Central memory CD8-positive, alpha-beta T cell (primary cell): ENCODE results near the gene CACNA1S.

Experiments
- ATAC-seq: fragments of 150-1000 bp; cut with Tn5 transposase; replicated peaks from 2 replicates; pipeline ENCODE4 v1.10.0; 2022; ENCODE audit warnings: mild to moderate bottlenecking, moderate FRiP score, moderate number of reproducible peaks; ENCODE audit not compliant: poor library complexity, severe bottlenecking; ENCODE audit errors: extremely low read depth
- DNase-seq, 2 donors: peaks; one replicate each; pipeline ENCODE4 v3.0.0; 2021; ENCODE audit warnings: low spot score in 2 of 2
- H3K27ac Mint-ChIP-seq: one replicate; pipeline ENCODE4 v1.8.0; 2022; ENCODE audit warnings: low read depth, mild to moderate bottlenecking, moderate library complexity, mixed read lengths
- H3K27me3 Mint-ChIP-seq: one replicate; pipeline ENCODE4 v1.8.0; 2022; ENCODE audit warnings: mixed read lengths
- H3K36me3 Mint-ChIP-seq: one replicate; pipeline ENCODE4 v1.8.0; 2022; ENCODE audit warnings: mild to moderate bottlenecking, moderate library complexity, mixed read lengths; ENCODE audit not compliant: insufficient read depth
- H3K4me1 Mint-ChIP-seq: one replicate; pipeline ENCODE4 v1.8.0; 2022; ENCODE audit warnings: mixed read lengths
- H3K4me3 Mint-ChIP-seq: one replicate; pipeline ENCODE4 v1.8.0; 2022; ENCODE audit warnings: mild to moderate bottlenecking, moderate library complexity, mixed read lengths
- H3K9me3 Mint-ChIP-seq: one replicate; pipeline ENCODE4 v1.8.0; 2022; ENCODE audit warnings: mixed read lengths

The CACNA1S gene

DNA sequence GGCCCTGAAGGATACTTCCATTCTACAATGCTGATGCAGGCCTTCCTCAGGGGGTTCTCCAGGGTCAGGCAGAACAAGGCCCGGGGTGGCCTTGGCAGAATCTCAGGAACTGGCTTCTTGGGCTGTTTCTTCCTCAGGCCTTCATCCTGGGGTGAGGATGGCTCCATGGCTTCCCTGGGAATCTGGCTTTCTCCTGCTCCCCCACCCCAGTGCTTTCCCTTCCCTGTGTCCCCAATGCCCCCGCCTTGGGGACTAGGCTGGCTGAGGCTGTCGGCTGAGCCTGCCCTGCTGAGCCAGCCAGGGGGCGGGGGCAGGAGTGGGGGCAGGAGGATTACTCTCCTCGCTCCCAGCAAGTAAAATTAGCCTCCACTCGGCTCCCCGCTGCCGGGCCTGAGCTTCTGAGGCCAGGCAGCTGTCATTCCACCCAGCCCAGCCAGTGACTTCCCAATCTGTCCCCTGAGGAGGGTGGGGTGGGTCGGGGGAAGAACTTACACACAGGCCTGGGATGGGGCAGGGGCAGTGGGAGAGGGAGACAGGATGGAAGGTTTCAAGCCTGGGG lies at the start of gene CACNA1S:
CACNA1S (minus strand) TSS at position 254 of the 559 bp plus-strand sequence; CDS start at position 167, 87 bp downstream.
- H3K27ac Mint-ChIP-seq, result no peak within 1 kb of the TSS
- no peaks in the 10 kb centered on the region for H3K9me3 Mint-ChIP-seq
- H3K4me1 Mint-ChIP-seq, result peaks cover 12% of the 10 kb centered on the region
- peak within 1 kb of the TSS; percentile 89 for H3K4me3 Mint-ChIP-seq
- H3K36me3 Mint-ChIP-seq, result peaks cover 4% of the 10 kb centered on the region
- ATAC-seq (no peak), DNase-seq (no peak)
- no peaks in the 10 kb centered on the region for H3K27me3 Mint-ChIP-seq

DNA sequence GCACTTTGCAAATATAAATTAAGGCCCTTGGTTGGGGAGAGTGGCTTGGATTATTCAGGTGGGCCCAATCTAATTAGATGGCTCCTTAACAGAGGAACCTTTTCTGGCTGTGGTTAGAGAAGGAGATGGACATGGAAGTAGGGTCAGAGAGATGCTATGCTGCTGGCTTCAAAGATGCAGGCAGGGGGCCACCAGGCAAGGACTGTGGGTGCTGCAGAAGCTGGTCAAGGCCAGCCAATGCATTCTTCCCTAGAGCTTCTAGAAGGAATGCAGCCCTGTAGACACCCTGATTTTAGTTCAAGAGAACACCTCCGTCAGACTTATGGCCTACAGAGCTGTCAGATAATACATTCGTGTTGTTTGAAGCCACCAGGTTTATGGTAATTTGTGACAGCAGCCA lies 45.7 kb upstream of the CACNA1S start:
- Mint-ChIP-seq H3K4me1 (peaks cover 14% of the 10 kb centered on the region), H3K27me3 (peaks cover 45% of the 10 kb centered on the region), H3K4me3 (no peak overlapping the region), H3K27ac (peak overlapping the region; percentile 32), H3K9me3 (no peaks in the 10 kb centered on the region), H3K36me3 (peaks cover 4% of the 10 kb centered on the region)
- no peak for DNase-seq
- ATAC-seq, result no peak

DNA sequence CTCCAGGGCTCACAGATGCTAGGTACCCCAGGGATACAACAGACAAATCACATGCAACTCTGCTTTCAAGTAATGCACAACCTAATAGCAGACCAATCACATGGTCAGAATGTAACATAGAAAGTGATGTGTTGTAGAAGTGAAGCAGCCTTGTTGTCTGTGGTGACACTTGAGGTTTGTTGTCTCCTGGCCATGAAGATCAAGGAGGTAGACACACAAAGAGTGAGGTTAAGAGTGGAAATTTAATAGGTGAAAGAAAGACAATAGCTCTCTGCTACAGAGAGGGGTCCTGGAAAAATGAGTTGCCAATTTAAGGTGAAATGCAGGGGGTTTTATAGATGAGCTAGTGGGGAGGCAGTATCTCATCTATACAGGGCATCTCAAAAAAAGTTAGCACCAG lies 44.6 kb upstream of the CACNA1S start:
- H3K4me3 Mint-ChIP-seq, result no peak overlapping the region
- peaks cover 45% of the 10 kb centered on the region for H3K27me3 Mint-ChIP-seq

DNA sequence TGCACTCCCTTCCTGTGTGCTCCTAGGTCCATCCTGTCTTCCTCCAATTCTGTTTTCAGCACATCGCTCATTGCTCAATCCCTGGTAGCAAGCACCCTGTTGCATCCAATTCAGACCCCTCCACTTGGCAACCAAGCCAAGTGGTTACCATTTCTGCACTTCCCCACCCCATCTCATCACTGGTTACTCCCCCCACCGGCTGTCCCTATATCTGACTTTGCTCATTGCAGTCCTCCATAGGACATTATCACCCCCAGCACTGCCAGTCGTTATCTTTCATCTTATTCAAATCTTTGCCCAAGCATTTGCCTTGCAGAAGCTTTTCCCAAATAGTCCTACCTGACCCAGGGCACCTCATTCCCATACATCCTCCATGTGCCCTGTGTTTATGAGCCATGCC lies 44.1 kb upstream of the CACNA1S start:
- no peak overlapping the region for H3K27ac Mint-ChIP-seq
- DNase-seq (no peak), ATAC-seq (no peak)
- H3K27me3 Mint-ChIP-seq, result peaks cover 42% of the 10 kb centered on the region
- peaks cover 14% of the 10 kb centered on the region for H3K4me1 Mint-ChIP-seq
- H3K4me3 Mint-ChIP-seq, result no peak overlapping the region
- H3K36me3 Mint-ChIP-seq, result peaks cover 4% of the 10 kb centered on the region
- H3K9me3 Mint-ChIP-seq, result no peaks in the 10 kb centered on the region

More for the DNA sequence above, 44.6 kb upstream of the CACNA1S start:
- DNase-seq, result no peak
- peaks cover 4% of the 10 kb centered on the region for H3K36me3 Mint-ChIP-seq
- no peak overlapping the region for H3K27ac Mint-ChIP-seq
- H3K9me3 Mint-ChIP-seq, result no peaks in the 10 kb centered on the region
- no peak for ATAC-seq
- H3K4me1 Mint-ChIP-seq, result peaks cover 14% of the 10 kb centered on the region

DNA sequence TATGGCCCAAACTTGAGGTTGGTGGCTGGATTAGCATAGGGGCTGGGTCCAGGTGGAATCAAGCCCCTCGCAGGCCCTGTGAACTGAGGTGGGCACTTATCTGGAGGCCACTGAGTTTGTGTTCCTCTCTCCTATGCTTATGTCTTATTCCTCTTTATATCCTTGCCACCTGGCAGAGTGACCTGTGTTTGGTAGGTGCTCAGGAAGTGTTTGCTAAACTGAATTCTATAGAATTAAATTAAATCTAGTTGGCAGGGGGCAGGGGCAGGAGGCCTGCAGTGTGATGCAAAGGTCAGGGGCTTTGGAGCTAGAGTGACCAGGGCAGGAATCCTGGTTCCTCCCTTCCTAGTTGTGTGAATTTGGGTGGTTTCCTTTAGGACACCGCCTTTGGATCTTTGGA lies 43.1 kb upstream of the CACNA1S start:
- ATAC-seq (no peak), DNase-seq (no peak)
- H3K27me3 Mint-ChIP-seq, result peaks cover 36% of the 10 kb centered on the region
- no peak overlapping the region for H3K4me3 Mint-ChIP-seq
- no peaks in the 10 kb centered on the region for H3K9me3 Mint-ChIP-seq
- no peak overlapping the region for H3K27ac Mint-ChIP-seq
- H3K36me3 Mint-ChIP-seq, result peaks cover 4% of the 10 kb centered on the region
- peaks cover 14% of the 10 kb centered on the region for H3K4me1 Mint-ChIP-seq

DNA sequence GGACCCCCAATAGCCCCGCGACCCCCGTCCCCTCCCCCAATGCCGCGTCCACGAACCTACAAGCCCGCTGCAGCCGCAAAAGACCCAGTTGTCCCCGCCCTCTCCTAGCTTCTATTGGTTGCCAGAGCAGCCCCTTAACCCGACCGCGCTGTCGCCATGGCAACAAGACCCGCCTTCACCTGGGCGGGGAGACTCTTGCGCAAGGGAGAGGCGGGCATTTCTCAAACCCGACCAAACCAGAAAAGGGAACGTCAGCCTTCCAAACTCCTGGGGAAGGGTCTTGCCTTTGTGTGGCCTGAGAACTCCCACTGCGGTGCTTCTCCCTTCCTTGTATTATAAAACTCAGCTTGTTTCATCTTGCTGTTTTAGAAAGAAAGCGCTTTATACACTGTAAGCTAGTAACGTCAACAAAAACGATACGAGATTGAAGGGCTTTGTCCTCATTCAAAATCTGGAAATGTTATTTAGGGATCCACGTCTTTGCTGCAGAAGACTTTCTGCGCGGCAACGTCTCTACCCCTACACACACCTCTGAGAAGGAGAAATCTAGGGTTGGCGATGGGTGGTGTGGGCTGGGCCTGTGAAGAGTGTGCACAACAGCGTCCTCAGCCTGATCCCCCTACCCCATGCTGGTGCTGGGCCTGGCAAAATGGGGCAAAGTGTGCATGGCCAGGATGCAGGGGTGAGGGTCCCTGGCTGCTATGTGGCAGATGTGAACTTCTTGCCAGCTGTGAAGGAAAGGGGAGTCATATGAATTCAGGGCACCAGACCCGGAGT lies 42.4 kb upstream of the CACNA1S start, which contains the start of gene TMEM9:
TMEM9 (minus strand) TSS at position 86 of the 777 bp plus-strand sequence. CDS start 551 bp downstream, outside the sequence.
- peak within 1 kb of the TSS; percentile 84 for H3K4me3 Mint-ChIP-seq
- peaks cover 4% of the 10 kb centered on the region for H3K36me3 Mint-ChIP-seq
- peak; percentile 98 for ATAC-seq
- peaks cover 14% of the 10 kb centered on the region for H3K4me1 Mint-ChIP-seq
- H3K27ac Mint-ChIP-seq, result peak within 1 kb of the TSS; percentile 84
- peaks cover 36% of the 10 kb centered on the region for H3K27me3 Mint-ChIP-seq
- no peaks in the 10 kb centered on the region for H3K9me3 Mint-ChIP-seq
- DNase-seq, result peak; percentile 95 to 99

DNA sequence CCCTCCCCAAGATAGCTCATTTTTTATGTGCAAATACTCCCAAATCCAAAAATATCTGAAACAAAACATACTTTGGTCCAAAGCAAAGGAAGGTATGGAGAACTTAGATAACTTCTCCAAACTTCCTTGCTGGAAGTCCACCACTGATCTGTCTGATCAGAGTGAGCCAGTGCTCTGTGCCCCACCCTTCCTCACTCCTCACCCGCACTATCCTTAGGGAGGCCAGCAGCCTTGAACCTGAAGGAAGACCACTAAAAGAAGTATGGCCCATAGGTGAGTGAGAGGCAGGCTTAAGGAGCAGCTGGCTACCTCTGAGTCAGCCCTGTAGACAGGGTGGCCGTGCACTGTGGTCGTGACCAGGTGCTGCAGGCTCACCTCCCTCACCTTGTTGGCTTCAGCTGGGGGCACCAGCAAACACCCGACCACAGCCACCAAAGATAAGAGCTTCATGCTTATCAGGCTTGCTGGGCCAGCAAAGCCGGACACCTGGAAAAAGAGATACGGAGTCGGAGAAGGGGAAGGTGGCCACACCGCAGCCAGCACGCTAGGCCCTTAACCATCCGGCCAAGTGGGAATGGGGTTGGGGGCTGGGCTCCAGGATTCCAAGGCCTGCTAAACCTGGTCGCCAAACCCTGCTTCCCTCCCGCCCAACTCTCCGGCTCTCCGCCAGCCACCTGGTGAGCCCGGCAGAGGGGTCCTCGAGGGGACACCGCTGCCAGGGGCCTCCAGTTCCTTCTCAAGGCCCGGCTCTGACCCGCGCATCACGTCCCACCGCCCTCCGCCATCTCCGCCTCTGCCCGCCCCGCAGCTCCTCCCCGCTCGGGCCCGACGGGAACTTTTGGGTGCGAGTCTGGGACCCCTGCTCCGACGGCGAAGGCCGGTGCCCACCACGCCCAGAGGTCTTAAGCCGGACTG lies 41.5 kb upstream of the CACNA1S start:
- H3K4me3 Mint-ChIP-seq, result peak overlapping the region; percentile 84
- peak overlapping the region; percentile 84 for H3K27ac Mint-ChIP-seq
- peaks cover 4% of the 10 kb centered on the region for H3K36me3 Mint-ChIP-seq
- H3K27me3 Mint-ChIP-seq, result peaks cover 29% of the 10 kb centered on the region
- ATAC-seq (peak; percentile 70), DNase-seq (no peak)
- peaks cover 14% of the 10 kb centered on the region for H3K4me1 Mint-ChIP-seq
- H3K9me3 Mint-ChIP-seq, result no peaks in the 10 kb centered on the region

DNA sequence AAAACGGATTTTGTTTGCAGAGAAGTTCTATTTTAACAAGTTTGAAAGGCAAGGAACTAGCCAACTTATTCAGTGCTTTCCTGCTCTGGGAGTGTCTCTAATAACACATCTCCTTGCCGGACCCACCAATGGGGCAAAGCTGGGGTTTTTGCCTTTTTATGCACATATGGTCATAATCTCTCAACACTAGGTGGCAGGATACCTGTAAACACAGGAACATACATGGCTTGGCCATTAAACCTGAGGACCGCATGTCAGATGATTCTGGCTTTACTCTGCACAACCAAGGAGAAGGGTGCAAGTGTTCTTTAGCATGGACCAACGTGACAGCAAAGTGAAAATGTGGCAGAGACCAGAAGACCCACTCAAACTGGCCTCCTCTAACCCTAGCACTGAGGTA lies 37.2 kb upstream of the CACNA1S start:
- ATAC-seq, result no peak
- H3K27ac Mint-ChIP-seq, result no peak overlapping the region
- no peak overlapping the region for H3K4me3 Mint-ChIP-seq
- peaks cover 9% of the 10 kb centered on the region for H3K4me1 Mint-ChIP-seq
- DNase-seq, result no peak
- no peaks in the 10 kb centered on the region for H3K27me3 Mint-ChIP-seq
- peaks cover 9% of the 10 kb centered on the region for H3K36me3 Mint-ChIP-seq
- no peaks in the 10 kb centered on the region for H3K9me3 Mint-ChIP-seq

DNA sequence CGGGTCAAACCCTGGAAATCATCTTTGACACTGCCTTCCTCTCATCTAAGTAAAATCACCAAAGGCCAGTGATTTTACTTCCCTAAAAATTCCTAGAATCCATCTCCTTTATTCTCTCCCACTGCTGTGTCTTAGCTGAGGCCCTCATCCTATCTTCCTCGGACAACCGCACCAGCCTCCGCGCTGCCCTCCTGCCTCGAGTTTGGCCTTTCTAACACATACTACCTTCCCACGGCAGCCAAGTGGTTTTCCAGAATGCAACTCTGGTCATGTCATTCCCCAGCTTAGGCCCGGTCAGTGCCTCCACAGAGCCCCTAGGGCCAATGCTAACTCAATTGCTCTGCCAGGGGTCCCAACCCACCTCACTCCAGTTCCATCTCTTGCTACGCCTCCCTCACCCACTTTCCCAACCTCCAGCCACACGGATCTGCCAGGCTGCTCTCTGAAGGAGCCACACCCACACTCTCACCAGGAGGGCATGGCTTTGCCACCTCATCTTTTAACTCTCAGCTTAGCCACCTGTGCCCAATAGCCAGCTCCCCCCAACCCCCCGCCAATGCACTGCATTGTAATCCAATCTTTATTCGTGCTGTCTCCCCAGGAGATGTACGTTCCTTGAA lies 35.3 kb upstream of the CACNA1S start:
- Mint-ChIP-seq H3K4me3 (no peak overlapping the region), H3K36me3 (peaks cover 9% of the 10 kb centered on the region), H3K4me1 (no peaks in the 10 kb centered on the region), H3K9me3 (no peaks in the 10 kb centered on the region), H3K27ac (no peak overlapping the region), H3K27me3 (no peaks in the 10 kb centered on the region)
- no peak for DNase-seq
- no peak for ATAC-seq

DNA sequence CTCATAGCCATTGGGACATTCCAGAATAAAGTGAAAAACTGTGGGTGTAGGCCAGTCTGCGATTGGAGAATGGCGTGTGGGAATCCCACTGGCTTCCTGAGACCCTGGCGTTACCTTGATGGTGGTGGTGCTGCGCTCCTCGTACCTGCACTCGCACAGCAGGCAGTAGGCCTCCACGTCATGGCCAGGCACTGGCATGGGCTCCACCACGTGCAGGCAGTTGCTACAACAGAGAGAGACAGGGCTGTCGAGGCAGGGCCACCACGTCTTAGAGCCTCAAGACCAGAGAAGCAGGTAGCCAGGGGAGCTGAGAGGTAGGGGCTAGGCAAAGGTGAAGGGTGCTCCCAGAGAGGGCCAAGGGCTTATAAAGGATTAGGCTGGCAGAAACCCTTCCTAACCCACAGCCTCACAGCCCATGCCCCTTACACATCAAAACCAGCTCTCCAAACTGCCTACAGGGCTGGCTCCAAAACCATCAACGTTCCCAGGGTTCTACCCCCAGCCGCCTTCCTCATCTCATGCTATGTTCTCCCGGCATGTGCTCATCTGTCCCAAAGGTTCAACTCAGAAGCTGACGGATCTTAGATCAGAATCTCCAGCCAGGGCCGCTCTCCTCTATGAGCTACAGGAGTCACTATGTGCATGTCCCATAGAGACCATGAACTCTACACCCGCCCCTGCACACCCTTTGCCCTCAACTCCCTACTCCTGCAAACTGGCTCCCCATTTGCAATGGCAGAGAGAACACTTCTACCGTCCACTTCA lies 34.6 kb upstream of the CACNA1S start:
- peaks cover 9% of the 10 kb centered on the region for H3K36me3 Mint-ChIP-seq
- no peak overlapping the region for H3K27ac Mint-ChIP-seq
- H3K9me3 Mint-ChIP-seq, result no peaks in the 10 kb centered on the region
- no peaks in the 10 kb centered on the region for H3K4me1 Mint-ChIP-seq
- H3K27me3 Mint-ChIP-seq, result no peaks in the 10 kb centered on the region
- no peak overlapping the region for H3K4me3 Mint-ChIP-seq
- no peak for DNase-seq
- no peak for ATAC-seq

DNA sequence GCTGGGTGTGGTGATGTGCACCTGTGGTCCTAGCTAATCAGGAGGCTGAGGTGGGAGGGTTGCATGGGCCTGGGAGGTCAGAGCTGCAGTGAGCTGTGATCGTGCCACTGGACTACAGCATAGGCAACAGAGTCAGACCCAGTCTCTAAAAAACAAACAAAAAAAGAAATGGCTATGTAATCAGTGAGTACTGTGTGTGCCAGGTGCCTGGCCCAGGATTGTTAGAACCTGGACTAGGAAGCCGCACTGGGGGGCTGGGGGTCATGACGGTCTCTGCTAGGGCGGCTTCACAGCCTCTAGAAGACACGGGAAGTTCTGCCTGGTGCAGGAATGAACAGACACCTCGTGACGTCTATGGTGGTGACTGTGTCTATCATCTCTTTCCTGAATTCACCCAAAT lies 33.6 kb upstream of the CACNA1S start:
- H3K27ac Mint-ChIP-seq, result no peak overlapping the region
- no peaks in the 10 kb centered on the region for H3K4me1 Mint-ChIP-seq
- DNase-seq (no peak), ATAC-seq (no peak)
- peaks cover 9% of the 10 kb centered on the region for H3K36me3 Mint-ChIP-seq
- H3K27me3 Mint-ChIP-seq, result no peaks in the 10 kb centered on the region
- H3K9me3 Mint-ChIP-seq, result no peaks in the 10 kb centered on the region
- H3K4me3 Mint-ChIP-seq, result no peak overlapping the region
